Fibroblast of peridontal ligament (primary cell): ENCODE results near the gene WFDC9.
"Not testable (repeated sequence)": the region's sequence is repeated elsewhere in the genome, so short reads cannot be mapped to it uniquely, and the experiment has no call there.

Experiments used
- DNase-seq: peaks from one replicate; pipeline ENCODE4 v3.0.0-alpha.2; 2010; ENCODE audit errors: extremely low read depth

WFDC9 gene

DNA sequence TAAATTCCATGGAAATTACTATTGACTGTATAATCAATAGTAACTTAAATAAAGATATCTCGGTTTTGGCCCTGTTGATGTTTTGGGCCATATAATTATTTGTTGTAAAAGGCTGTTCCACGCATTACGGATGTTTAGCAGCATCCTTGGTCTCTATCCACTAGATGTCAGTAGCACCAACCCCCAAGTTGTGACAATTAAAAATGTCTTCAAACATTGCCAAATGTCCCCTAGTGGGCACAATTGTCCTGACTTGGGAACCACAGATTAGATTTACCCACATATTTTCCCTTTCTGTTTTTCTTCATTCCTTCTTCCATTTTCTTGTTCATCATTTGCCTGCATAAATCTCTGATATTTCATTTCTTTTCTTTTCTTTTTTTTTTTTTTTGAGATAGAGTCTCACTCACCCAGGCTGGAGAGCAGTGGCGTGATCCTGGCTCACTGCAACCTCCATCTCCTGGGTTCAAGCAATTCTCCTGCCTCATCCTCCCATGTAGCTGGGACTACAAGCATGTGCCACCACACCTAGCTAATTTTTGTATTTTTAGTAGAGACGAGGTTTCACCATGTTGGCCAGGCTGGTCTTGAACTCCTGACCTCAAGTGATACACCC is 38.4 kb downstream of the WFDC9 start:
- DNase-seq = peak; percentile 48

DNA sequence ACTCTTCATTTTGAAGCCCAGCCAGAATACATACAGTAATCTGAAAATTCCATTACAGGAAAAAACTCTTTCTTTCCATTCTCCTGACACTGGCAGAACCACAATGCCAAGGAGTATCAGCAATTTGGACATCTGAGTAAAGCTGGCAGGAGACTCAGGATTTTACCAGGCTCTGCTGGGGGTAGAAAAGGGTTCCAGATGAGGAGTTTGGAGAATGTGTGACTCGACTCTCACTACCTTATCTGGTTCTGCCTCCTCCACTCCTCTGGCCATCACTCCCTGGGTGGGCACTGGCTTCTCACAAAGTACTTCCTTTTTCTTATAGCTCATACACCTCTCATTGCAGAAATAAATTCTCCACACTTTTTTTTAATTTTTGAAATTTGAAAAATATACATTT is 41.4 kb downstream of the WFDC9 start:
- DNase-seq = no peak

DNA sequence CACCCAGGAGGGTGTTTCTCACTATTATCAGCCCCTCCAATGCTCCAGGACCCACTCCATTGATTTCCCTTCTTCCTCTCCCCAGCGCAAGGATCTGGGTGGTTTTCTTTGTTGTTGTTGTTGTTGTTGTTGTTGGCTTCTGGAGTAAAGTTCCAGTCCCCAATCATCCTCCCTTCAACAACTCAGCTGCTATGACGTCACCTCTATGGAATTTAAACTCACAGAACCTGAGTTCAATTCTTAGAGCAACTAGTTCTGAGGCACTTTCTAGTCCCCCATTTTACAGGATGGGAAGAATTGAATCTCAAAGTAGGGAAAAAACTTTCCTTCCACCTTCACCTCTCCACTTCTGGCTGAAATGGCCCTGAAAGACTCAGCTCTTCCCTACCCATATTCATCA is 42.3 kb downstream of the WFDC9 start:
- DNase-seq = no peak

- not testable (repeated sequence) for DNase-seq
Measured at GRCh38 chr20:45585986-45586385, 45.1 kb downstream of the WFDC9 start.

- not testable (repeated sequence) for DNase-seq
Measured at GRCh38 chr20:45584294-45584693, 46.8 kb downstream of the WFDC9 start.

DNA sequence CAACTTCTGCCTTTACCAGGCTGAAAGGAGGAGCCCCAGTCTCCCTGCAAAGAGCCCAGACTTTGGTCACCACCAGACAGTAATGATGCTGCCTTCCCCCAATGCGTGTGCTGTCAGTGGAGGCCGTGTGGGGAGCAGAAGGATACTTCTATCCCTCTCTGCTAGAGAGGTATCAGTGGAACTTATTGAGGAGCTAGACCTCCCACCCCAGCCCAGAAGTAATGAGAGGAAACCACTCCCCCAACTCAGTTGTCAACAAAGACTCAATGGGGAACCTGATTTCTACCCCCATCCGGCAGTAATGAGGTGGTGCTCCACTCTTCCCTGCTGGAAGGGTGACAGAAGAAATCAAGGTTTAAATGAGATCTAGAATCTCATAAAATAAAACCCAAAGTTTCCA is 47.6 kb downstream of the WFDC9 start:
- no peak for DNase-seq

- no peak for DNase-seq
Measured at GRCh38 chr20:45581702-45582101, 49.4 kb downstream of the WFDC9 start.

GRCh38 chr20:45579184-45579583 is 51.9 kb downstream of the WFDC9 start, which contains the start of gene WFDC8:
Gene WFDC8 (minus strand): TSS chr20:45579284. CDS start chr20:45579247, 37 bp downstream.
- DNase-seq = no peak

- DNase-seq = no peak
Measured at GRCh38 chr20:45578231-45578630, 52.9 kb downstream of the WFDC9 start.

DNA sequence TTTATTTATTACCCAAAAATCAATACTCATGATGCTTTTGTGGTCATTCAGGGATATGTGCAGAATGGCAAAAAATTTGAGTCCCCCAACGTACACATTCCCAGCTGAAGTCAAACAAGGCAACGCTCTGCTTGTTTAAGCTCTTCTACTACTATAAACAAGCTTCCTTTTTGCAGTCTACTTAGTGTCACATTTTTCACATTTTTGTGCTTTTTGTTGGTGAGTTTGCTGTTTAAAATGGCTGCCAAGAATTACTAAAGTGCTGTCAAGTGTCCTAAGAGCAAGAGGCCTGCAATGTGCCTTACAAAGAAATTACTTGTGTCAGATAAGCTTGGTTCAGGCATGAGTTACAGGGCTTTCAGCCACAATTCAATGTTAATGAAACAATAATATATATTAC is 54.1 kb downstream of the WFDC9 start:
- DNase-seq = peak; percentile 13

DNA sequence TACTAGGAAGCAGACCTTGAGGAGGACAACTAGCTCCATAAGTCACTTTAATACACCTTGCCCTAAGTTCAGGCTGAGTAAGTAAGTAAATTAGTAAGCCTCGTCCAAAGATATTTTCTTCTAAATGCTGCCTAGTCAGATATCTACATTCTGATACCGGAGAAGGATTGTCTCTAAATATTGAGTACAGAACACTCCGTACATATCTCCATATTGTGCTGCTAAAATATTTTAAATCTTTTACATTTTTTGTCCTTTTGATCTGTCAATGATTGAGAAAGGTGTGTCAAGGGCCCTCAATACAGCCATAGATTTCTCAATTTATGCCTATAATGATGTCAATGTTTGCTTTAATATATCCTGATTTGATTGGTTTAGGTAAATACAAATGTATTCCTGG is 55.2 kb downstream of the WFDC9 start:
- DNase-seq = no peak

- not testable (repeated sequence) for DNase-seq
Measured at GRCh38 chr20:45569650-45570049, 61.4 kb downstream of the WFDC9 start.

DNA sequence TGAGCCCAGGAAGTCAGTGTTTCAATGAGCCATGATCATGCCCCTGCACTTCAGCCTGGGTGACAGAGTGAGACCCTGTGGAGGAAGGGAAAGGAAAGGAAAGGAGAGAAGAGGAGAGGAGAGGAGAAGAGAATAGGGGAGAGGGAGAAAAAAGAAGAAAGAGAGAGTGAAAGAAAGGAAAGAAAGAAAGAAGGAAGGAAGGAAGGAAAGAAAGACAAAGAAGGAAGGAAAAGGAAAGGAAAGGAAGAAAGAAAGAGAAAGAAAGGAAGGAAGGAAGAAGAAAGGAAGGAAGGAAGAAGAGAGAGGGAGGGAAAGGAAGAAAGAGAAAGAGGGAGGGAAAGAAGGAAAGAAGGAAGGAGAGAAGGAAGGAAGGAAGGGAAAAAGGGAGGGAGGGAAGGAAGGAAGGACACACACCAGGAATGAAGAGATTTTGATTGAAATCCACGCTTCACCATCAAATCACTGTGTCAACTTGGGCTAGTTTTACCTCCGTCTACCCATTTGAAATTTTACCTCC is 66.3 kb downstream of the WFDC9 start:
- no peak for DNase-seq
